Fibroblast of pulmonary artery (primary cell): ENCODE data around the gene LMX1B.

Experiments
- DNase-seq: peaks from one replicate; pipeline ENCODE4 v3.0.0-alpha.2; 2010; ENCODE audit warnings: low read depth
- H3K4me3 ChIP-seq: replicated peaks from 2 replicates; pipeline ENCODE4 v1.5.1; 2011; ENCODE audit warnings: low read depth, mild to moderate bottlenecking, control low read depth, low read length, moderate library complexity
- CTCF ChIP-seq: IDR thresholded peaks from 2 replicates; pipeline ENCODE4 v1.5.1; 2011; ENCODE audit warnings: mild to moderate bottlenecking, control low read depth, low read length, inconsistent platforms; ENCODE audit errors: missing control alignments

LMX1B gene

GRCh38 chr9:126661122-126661520, 47.4 kb downstream of the LMX1B start:
- TF ChIP-seq CTCF: no peak
- DNase-seq: no peak
- no peak overlapping the region for H3K4me3 ChIP-seq

- no peak overlapping the region for H3K4me3 ChIP-seq
- TF ChIP-seq CTCF: no peak
- peak; percentile 33 for DNase-seq
Observed at GRCh38 chr9:126661521-126662251, 48.0 kb downstream of the LMX1B start.

DNA sequence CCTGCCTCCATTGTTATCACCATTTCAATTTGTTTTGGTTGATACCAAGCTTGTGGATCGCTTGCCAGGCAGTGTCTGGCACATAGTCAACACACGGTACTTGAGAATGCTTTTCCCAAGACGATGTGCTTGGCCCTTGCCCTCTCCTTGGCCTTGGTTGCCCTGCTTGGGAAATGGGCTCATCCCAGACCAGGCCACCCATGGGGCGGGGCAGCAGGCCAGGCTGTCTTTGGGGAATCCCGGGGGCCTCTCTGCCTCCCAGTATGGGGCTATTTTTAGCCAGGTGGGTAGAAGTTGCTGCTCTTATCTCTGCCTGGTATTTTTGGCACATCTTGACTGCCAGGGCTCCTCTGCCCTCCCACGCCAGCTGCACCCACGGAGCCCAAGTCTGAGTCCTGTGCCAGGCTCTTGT, 49.9 kb downstream of the LMX1B start:
- DNase-seq: no peak
- no peak for TF ChIP-seq CTCF
- no peak overlapping the region for H3K4me3 ChIP-seq

GRCh38 chr9:126664900-126665643, 51.3 kb downstream of the LMX1B start:
- no peak overlapping the region for H3K4me3 ChIP-seq
- TF ChIP-seq CTCF: no peak
- DNase-seq: no peak

- no peak overlapping the region for H3K4me3 ChIP-seq
- TF ChIP-seq CTCF: no peak
- no peak for DNase-seq
Observed at GRCh38 chr9:126665644-126666035, 51.9 kb downstream of the LMX1B start.

DNA sequence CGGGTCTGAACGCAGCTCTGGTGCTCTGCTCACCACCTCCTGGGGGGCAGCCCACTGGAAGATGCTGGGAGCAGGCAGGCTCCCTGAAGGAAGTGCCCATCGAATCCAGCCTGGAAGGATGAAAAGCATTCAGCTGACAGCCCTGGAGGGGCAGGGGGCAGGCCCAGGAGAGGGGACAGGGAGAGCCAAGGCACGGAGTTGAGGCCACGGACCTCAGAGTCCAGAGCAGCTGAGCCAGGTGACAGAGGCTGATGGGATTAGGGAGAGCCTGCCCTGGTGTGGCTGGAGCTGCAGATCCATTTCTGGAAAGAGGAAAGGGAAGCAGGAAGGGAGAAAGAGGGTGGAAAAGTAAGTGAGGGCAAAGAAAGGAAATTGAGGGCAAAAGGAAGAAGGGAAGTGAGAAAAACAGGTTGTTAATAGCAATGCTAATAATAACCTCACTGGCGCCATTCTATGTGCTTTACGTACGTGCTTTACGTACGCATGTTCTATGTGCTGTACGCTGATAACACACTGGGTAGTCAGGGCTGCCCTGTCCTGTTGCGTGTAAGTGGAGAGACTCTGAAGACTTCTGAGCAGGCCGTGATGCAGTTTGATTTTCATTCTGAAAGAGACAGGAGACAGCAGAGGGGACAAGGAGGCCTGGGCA, 52.6 kb downstream of the LMX1B start:
- no peak for DNase-seq
- TF ChIP-seq CTCF: no peak
- H3K4me3 ChIP-seq: no peak overlapping the region
